Measurements from ENCODE around the gene VAMP8. TPM values are rescaled to one million over a fixed set of nuclear protein-coding genes. Genes with fewer than 3 reads are reported as not detected.
"Not testable (repeated sequence)": the region's sequence is repeated elsewhere in the genome, so short reads cannot be mapped to it uniquely, and the experiment has no call there.

Gene VAMP8
- total RNA-seq, 1 experiment from 2014 or later: not detected

- BruUV-seq (replicated peaks): TSS peak; percentile 27
- no peaks in the 10 kb centered on the region for H3K27me3 ChIP-seq (replicated peaks; ENCODE audit: insufficient read depth, low read depth, low read length, poor library complexity)
- intact Hi-C loops (cut with micrococcal nuclease; ENCODE audit: unreplicated experiment): no loop called here
- TF ChIP-seq CTCF (conservative IDR thresholded peaks at IDR 0.05; ENCODE audit: low read depth, low read length) (no peak), EZH2 (IDR thresholded peaks at IDR 0.05; ENCODE audit: borderline replicate concordance, low read depth, low read length, poor library complexity, severe bottlenecking) (no peak)
- POLR2A ChIA-PET (ENCODE audit: low non-redundant PET): no interaction called here
- H3K4me3 ChIP-seq (ENCODE audit: low read depth, low read length, poor library complexity, severe bottlenecking): peak overlapping the region; percentile 65
- CTCF ChIA-PET: no interaction called here
- H3K9me3 ChIP-seq (ENCODE audit: low read depth, low read length, poor library complexity, severe bottlenecking): no peaks in the 10 kb centered on the region
- peaks cover 7% of the 10 kb centered on the region for H3K4me1 ChIP-seq (ENCODE audit: insufficient read depth, low read length, poor library complexity, severe bottlenecking)
- H3K36me3 ChIP-seq (ENCODE audit: insufficient read depth, low read length, poor library complexity, severe bottlenecking): peaks cover 23% of the 10 kb centered on the region
- H3K27ac ChIP-seq (ENCODE audit: low read depth, low read length, poor library complexity, severe bottlenecking): peak overlapping the region; percentile 67
- no peak for DNase-seq (ENCODE audit: low spot score)
Observed at GRCh38 chr2:85611217-85611704, 33.9 kb downstream of the VAMP8 start.

- H3K4me3 ChIP-seq (ENCODE audit: low read depth, low read length, poor library complexity, severe bottlenecking): peak within 1 kb of the TSS; percentile 65
- ChIA-PET CTCF (no interaction called here), POLR2A (ENCODE audit: low non-redundant PET) (no interaction called here)
- DNase-seq (ENCODE audit: low spot score): peak; percentile 91
- TF ChIP-seq EZH2 (IDR thresholded peaks at IDR 0.05; ENCODE audit: borderline replicate concordance, low read depth, low read length, poor library complexity, severe bottlenecking): no peak
- no peak for TF ChIP-seq CTCF (conservative IDR thresholded peaks at IDR 0.05; ENCODE audit: low read depth, low read length)
- H3K27me3 ChIP-seq (replicated peaks; ENCODE audit: insufficient read depth, low read depth, low read length, poor library complexity): no peaks in the 10 kb centered on the region
- H3K36me3 ChIP-seq (ENCODE audit: insufficient read depth, low read length, poor library complexity, severe bottlenecking): peaks cover 23% of the 10 kb centered on the region
- intact Hi-C loops (cut with micrococcal nuclease; ENCODE audit: unreplicated experiment): no loop called here
- peak within 1 kb of the TSS; percentile 67 for H3K27ac ChIP-seq (ENCODE audit: low read depth, low read length, poor library complexity, severe bottlenecking)
- H3K9me3 ChIP-seq (ENCODE audit: low read depth, low read length, poor library complexity, severe bottlenecking): no peaks in the 10 kb centered on the region
- H3K4me1 ChIP-seq (ENCODE audit: insufficient read depth, low read length, poor library complexity, severe bottlenecking): peaks cover 4% of the 10 kb centered on the region
- BruUV-seq (replicated peaks): TSS peak; percentile 70
Observed at GRCh38 chr2:85611705-85612587, 34.6 kb downstream of the VAMP8 start, which contains the start of gene C2orf68. C2orf68 (minus strand) TSS chr2:85612066; CDS start chr2:85611984, 82 bp downstream.

GRCh38 chr2:85613717-85614515, 36.5 kb downstream of the VAMP8 start:
- no peak for DNase-seq (ENCODE audit: low spot score)
- Histone ChIP-seq H3K9me3 (ENCODE audit: low read depth, low read length, poor library complexity, severe bottlenecking) (no peaks in the 10 kb centered on the region), H3K4me3 (ENCODE audit: low read depth, low read length, poor library complexity, severe bottlenecking) (no peak overlapping the region), H3K27ac (ENCODE audit: low read depth, low read length, poor library complexity, severe bottlenecking) (no peak overlapping the region), H3K27me3 (replicated peaks; ENCODE audit: insufficient read depth, low read depth, low read length, poor library complexity) (no peaks in the 10 kb centered on the region), H3K4me1 (ENCODE audit: insufficient read depth, low read length, poor library complexity, severe bottlenecking) (peaks cover 10% of the 10 kb centered on the region), H3K36me3 (ENCODE audit: insufficient read depth, low read length, poor library complexity, severe bottlenecking) (peaks cover 12% of the 10 kb centered on the region)
- no TSS peak for BruUV-seq (replicated peaks)
- intact Hi-C loops (cut with micrococcal nuclease; ENCODE audit: unreplicated experiment): no loop called here
- TF ChIP-seq EZH2 (IDR thresholded peaks at IDR 0.05; ENCODE audit: borderline replicate concordance, low read depth, low read length, poor library complexity, severe bottlenecking): no peak
- TF ChIP-seq CTCF (conservative IDR thresholded peaks at IDR 0.05; ENCODE audit: low read depth, low read length): no peak
- ChIA-PET CTCF (no interaction called here), POLR2A (ENCODE audit: low non-redundant PET) (no interaction called here)

- BruUV-seq (replicated peaks); H3K4me3 ChIP-seq (ENCODE audit: low read depth, low read length, poor library complexity, severe bottlenecking); intact Hi-C loops (cut with micrococcal nuclease; ENCODE audit: unreplicated experiment); H3K27me3 ChIP-seq (replicated peaks; ENCODE audit: insufficient read depth, low read depth, low read length, poor library complexity); POLR2A ChIA-PET (ENCODE audit: low non-redundant PET); H3K9me3 ChIP-seq (ENCODE audit: low read depth, low read length, poor library complexity, severe bottlenecking); H3K4me1 ChIP-seq (ENCODE audit: insufficient read depth, low read length, poor library complexity, severe bottlenecking); DNase-seq (ENCODE audit: low spot score); CTCF ChIA-PET; H3K27ac ChIP-seq (ENCODE audit: low read depth, low read length, poor library complexity, severe bottlenecking): not testable (repeated sequence)
- H3K36me3 ChIP-seq (ENCODE audit: insufficient read depth, low read length, poor library complexity, severe bottlenecking): peaks cover 11% of the 10 kb centered on the region
Observed at GRCh38 chr2:85614757-85615156, 37.4 kb downstream of the VAMP8 start.
